ENCODE measurements around the gene POLE2.
"Not testable (repeated sequence)": the region's sequence is repeated elsewhere in the genome, so short reads cannot be mapped to it uniquely, and the experiment has no call there.

Gene POLE2

DNA sequence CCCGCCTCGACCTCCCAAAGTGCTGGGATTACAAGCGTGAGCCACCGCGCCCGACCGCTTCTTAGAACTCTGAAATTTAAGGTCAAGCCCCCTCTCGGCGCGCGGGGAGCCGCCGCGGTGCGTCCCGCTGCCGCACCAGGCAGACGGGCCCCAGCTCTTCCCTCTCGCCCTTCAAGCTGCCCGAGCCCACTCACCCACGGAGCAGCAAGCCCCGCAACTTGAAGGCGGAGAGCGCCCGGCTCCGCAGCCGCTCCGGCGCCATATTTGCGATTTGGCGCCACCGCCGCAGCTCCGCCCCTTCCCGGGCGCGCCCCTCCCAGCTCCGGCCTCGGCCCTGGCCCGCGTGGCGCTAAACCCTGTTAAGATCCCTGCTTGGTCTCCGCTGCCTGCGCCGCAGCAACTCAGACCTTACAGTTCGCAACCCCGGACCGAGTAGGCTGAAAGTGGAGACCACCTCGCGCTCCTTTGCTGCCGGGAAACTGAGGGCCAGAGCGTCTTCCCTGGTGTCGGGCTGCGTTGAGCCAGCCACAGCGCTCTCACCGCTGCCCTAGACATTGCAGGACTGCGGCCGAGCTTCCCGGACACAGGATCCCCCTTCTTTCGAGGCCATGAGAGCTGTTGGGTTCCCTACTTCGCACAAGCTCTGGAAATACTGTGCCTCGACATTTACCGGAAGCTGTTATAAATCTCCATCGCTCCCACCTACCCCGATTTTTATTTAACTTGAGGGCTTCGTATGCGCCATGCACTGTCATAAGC, at the start of gene POLE2:
POLE2 (minus strand) TSS at position 273 of the 759 bp plus-strand sequence; CDS start at position 262, 11 bp downstream.
- DNase-seq (ENCODE audit: low read depth), result peak; percentile 30

- DNase-seq (ENCODE audit: low read depth), result not testable (repeated sequence)
Observed at GRCh38 chr14:49735669-49736068, 47.7 kb upstream of the POLE2 start.

GRCh38 chr14:49733836-49734235, 45.8 kb upstream of the POLE2 start:
- no peak for DNase-seq (ENCODE audit: low read depth)

GRCh38 chr14:49732896-49733295, 44.9 kb upstream of the POLE2 start:
- DNase-seq (ENCODE audit: low read depth), result no peak

DNA sequence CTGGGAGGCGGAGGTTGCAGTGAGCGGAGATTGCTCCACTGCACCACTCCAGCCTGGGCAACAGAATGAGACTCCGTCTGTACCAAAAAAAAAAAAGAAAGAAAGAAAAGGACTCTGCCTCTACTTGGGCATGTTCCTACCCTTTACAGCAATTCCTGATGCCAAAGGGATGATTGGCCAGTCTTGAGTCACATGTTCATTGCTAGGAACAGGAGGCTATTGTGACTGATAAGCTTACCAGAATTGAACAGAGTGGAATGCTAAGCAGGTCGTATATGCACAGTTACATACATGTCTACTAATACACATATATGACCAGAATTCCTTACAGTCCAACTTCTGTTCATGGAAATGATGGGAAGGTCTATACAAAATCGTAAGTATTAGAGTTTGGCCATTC, 39.2 kb upstream of the POLE2 start:
- no peak for DNase-seq (ENCODE audit: low read depth)

- DNase-seq (ENCODE audit: low read depth), result not testable (repeated sequence)
Observed at GRCh38 chr14:49721733-49722435, 33.9 kb upstream of the POLE2 start.

GRCh38 chr14:49720744-49721143, 32.7 kb upstream of the POLE2 start:
- DNase-seq (ENCODE audit: low read depth), result no peak

GRCh38 chr14:49710993-49711392, 23.0 kb upstream of the POLE2 start:
- DNase-seq (ENCODE audit: low read depth), result not testable (repeated sequence)

DNA sequence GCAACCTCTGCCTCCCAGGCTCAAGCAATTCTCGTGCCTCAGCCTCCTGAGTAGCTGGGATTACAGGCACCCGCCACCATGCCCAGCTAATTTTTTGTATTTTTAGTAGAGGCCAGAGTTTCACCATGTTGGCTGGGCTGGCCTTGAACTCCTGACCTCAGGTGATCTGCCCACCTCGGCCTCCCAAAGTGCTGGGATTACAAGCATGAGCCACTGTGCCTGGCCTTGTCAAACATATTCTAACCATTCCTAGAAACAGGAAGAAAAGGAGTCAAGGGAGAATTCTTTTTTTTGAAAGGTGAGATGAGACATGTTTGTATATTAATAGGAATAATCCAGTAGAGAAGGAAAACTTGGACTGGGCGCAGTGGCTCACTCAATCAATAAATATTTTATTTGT, 16.5 kb upstream of the POLE2 start:
- not testable (repeated sequence) for DNase-seq (ENCODE audit: low read depth)

- DNase-seq (ENCODE audit: low read depth), result no peak
Observed at GRCh38 chr14:49703965-49704364, 16.0 kb upstream of the POLE2 start.

- no peak for DNase-seq (ENCODE audit: low read depth)
Observed at GRCh38 chr14:49702725-49703124, 14.7 kb upstream of the POLE2 start.

DNA sequence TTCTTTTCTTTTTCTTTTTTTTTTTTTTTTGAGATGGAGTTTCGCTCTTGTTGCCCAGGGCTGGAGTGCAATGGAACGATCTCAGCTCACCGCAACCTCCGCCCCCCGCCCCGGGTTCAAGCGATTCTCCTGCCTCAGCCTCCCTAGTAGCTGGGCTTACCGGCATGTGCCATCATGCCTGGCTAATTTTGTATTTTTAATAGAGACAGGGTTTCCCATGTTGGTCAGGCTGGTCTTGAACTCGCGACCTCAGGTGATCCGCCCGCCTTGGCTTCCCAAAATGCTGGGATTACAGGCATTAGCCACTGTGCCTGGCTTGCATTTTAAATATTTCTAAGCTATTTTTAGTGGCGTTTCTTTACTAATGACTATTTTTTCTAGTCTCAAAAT, 5.7 kb upstream of the POLE2 start:
- DNase-seq (ENCODE audit: low read depth), result not testable (repeated sequence)

DNA sequence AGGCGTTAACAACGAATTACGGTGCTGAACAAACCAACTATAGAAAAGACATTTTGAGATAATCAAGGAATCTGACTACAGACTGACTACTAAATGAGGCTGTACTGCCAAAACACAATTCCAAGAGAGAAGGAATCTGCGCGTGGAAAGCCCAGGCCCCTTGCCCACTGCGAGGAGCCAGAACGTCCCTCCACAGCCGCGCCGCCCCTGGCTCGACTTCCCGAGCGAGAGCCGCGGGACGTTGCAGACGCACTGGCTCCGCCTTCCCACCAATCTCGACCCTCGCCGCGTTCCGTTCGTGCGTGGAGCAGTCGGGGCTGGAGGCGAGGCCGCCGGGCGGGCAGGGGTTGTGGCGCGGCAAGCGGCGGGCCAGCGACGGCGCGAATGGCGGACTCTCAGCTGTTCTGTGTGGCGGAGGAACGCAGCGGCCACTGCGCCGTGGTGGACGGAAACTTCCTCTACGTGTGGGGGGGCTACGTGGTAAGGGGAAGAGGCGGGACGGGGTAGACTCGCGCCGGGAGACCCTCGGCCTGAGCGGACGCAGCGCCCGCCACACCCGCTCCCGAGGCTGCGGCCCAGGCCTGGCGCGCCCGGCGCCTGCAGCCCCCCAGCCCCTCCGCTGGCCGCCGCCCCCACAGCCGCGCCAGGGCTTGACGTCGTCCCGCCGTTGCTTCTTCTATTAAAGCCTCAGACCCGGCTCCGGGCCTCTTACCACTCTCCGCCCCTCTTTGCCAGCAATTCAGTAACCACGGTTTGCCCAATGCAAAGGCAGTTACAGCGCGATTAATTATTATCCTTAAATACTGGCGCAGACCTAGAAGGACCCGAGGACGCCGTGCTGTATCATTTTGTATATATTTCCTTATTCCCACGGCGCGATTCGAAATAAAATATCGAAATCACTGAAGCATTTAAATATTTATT, 5.1 kb upstream of the POLE2 start, which contains the start of gene KLHDC1:
KLHDC1 (plus strand) TSS at position 310 of the 924 bp plus-strand sequence; CDS start at position 385, 75 bp downstream.
- DNase-seq (ENCODE audit: low read depth), result peak; percentile 70

GRCh38 chr14:49692193-49692757, 4.3 kb upstream of the POLE2 start:
- DNase-seq (ENCODE audit: low read depth), result no peak

DNA sequence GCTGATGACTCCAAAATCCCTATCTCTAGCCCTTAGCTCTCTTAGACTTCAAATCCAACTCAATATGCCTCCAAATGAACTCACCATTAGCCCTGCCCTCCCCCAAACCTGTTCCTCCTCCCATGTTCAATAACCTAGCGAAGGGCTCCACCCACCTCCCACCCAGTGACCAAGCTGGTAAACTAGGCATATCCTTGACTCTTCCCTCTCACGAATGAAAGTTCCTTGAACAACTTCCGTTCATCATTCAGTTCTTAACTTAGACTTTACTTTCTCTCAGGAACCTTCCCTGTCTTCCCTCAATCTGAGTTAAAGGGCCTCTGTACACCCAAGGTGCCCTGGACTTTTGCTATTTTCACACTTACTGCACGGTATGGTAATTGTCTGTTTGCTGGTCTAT, 3.0 kb upstream of the POLE2 start:
- DNase-seq (ENCODE audit: low read depth), result no peak

GRCh38 chr14:49688701-49689030, 652 bp upstream of the POLE2 start:
- DNase-seq (ENCODE audit: low read depth), result no peak

DNA sequence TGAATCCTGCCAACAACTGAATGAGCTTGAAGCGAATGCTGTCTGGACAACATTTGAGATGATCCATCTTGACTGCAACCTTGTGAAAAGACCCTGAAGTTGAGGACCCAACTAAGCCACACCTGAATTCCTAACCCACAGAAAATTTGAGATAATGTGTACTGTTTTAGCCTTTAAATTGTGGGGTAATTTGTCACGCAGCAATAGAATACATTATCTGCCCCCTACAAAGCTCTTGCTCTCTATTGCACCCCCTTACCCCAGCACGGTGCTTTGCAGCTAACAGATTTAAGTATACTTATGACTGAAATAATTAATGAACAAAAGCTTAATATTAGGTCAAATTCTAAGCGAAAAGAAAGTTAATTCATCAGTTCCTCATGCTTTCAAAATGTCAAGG, 1.6 kb downstream of the POLE2 start:
- no peak for DNase-seq (ENCODE audit: low read depth)

DNA sequence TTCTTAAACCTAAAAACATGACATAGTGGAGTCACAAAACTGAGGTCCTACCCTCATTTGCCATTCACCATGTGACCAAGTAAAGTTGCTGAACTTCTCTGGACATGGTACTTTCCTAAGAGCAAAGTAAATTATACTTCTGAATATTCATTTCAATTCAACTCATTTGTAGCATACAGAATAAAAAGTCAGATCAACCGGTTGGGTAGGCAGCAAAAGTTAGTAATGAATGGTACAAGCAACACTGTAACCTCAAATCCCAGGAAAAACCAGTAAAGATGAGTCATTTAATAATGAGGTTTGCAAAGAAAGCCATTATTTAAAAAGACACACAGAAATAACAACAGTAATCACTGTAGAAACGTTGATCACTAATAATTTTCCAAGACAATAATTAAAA, 8.7 kb downstream of the POLE2 start:
- no peak for DNase-seq (ENCODE audit: low read depth)

- no peak for DNase-seq (ENCODE audit: low read depth)
Observed at GRCh38 chr14:49677643-49678042, 10.4 kb downstream of the POLE2 start.

- DNase-seq (ENCODE audit: low read depth), result no peak
Observed at GRCh38 chr14:49673586-49673985, 14.4 kb downstream of the POLE2 start.

DNA sequence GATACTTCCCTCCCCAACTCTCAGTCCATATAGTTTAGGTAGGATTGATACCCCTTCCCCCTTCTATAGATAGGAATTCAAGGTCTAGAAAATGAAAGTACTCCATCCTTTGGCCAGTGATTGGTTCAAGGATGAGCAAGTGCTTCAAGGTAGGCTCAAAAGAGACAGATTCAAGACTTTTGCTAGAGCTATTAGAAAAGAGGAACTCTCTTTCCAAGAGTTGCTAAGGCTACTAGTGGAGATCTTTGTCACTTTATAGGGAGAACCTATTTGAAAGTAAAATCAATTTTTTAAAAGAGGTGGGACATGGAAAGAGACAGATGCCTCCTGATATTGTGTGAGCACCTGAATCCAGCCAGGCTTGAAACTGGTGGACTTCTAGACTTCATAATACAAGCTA, 17.5 kb downstream of the POLE2 start:
- DNase-seq (ENCODE audit: low read depth), result no peak

All from stromal cell of bone marrow (primary cell).